Measurements from ENCODE around the gene GAL3ST2.
"Not testable (repeated sequence)": the region's sequence is repeated elsewhere in the genome, so short reads cannot be mapped to it uniquely, and the experiment has no call there.

GAL3ST2 gene

GRCh38 chr2:241809383-241810306 lies 33.0 kb downstream of the GAL3ST2 start:
- no peak for DNase-seq (ENCODE audit: low read depth)

GRCh38 chr2:241810307-241811200 lies 33.9 kb downstream of the GAL3ST2 start:
- no peak for DNase-seq (ENCODE audit: low read depth)

- no peak for DNase-seq (ENCODE audit: low read depth)
Measured at GRCh38 chr2:241811201-241811951, 34.8 kb downstream of the GAL3ST2 start.

- DNase-seq (ENCODE audit: low read depth) = no peak
Measured at GRCh38 chr2:241811952-241812729, 35.5 kb downstream of the GAL3ST2 start.

GRCh38 chr2:241812730-241813643 lies 36.4 kb downstream of the GAL3ST2 start:
- no peak for DNase-seq (ENCODE audit: low read depth)

GRCh38 chr2:241813644-241814392 lies 37.2 kb downstream of the GAL3ST2 start:
- no peak for DNase-seq (ENCODE audit: low read depth)

GRCh38 chr2:241814393-241814642 lies 37.7 kb downstream of the GAL3ST2 start:
- DNase-seq (ENCODE audit: low read depth) = no peak

- DNase-seq (ENCODE audit: low read depth) = no peak
Measured at GRCh38 chr2:241814643-241815476, 38.2 kb downstream of the GAL3ST2 start.

- no peak for DNase-seq (ENCODE audit: low read depth)
Measured at GRCh38 chr2:241815477-241816430, 39.1 kb downstream of the GAL3ST2 start.

GRCh38 chr2:241816431-241817121 lies 40.0 kb downstream of the GAL3ST2 start:
- DNase-seq (ENCODE audit: low read depth) = no peak

GRCh38 chr2:241817126-241817820 lies 40.7 kb downstream of the GAL3ST2 start:
- DNase-seq (ENCODE audit: low read depth) = no peak

- not testable (repeated sequence) for DNase-seq (ENCODE audit: low read depth)
Measured at GRCh38 chr2:241817821-241818215, 41.2 kb downstream of the GAL3ST2 start.

- no peak for DNase-seq (ENCODE audit: low read depth)
Measured at GRCh38 chr2:241818229-241818942, 41.8 kb downstream of the GAL3ST2 start.

GRCh38 chr2:241818943-241819270 lies 42.3 kb downstream of the GAL3ST2 start:
- no peak for DNase-seq (ENCODE audit: low read depth)

- not testable (repeated sequence) for DNase-seq (ENCODE audit: low read depth)
Measured at GRCh38 chr2:241819947-241820624, 43.5 kb downstream of the GAL3ST2 start.

Measured in EH (cell line).